SU-DHL-6 (cell line): Measurements from ENCODE around the gene P2RY13.

Source experiments
- H2AFZ ChIP-seq: fragments of 200-600 bp; sonication (generic); 2 replicates; pipeline ENCODE4 v1.6.1; 2014; ENCODE audit warnings: low read depth, mild to moderate bottlenecking, moderate library complexity, mixed read lengths, antibody characterized with exemption, low read length; ENCODE audit not compliant: severe bottlenecking
- H3F3A ChIP-seq: fragments of 200-600 bp; shearing (Covaris generic); 2 replicates; pipeline ENCODE4 v1.6.0; 2016; ENCODE audit warnings: antibody characterized with exemption, mild to moderate bottlenecking; ENCODE audit not compliant: insufficient read depth
- H3K27ac ChIP-seq: fragments of 200-600 bp; sonication (generic); 2 replicates; pipeline ENCODE4 v1.5.1; 2016; ENCODE audit warnings: low read depth, mild to moderate bottlenecking, low read length, moderate library complexity, mixed read lengths
- H3K27me3 ChIP-seq: fragments of 200-600 bp; sonication (generic), shearing (Covaris generic); 2 replicates; pipeline ENCODE4 v1.6.0; 2014; ENCODE audit warnings: mild to moderate bottlenecking, low read length
- H3K36me3 ChIP-seq: fragments of 200-600 bp; sonication (generic); 2 replicates; pipeline ENCODE4 v1.6.1; 2014; ENCODE audit warnings: mild to moderate bottlenecking, low read length, mixed read lengths
- H3K4me2 ChIP-seq: fragments of 300-600, 200-600 bp; shearing (Covaris generic), sonication (generic); 2 replicates; pipeline ENCODE4 v1.6.0; 2014; ENCODE audit warnings: low read length, low read depth, mild to moderate bottlenecking; ENCODE audit not compliant: poor library complexity, severe bottlenecking
- H3K4me3 ChIP-seq: fragments of 200-600 bp; sonication (generic); 2 replicates; pipeline ENCODE4 v1.5.1; 2014; ENCODE audit warnings: antibody characterized with exemption, low read length, mild to moderate bottlenecking, mixed read lengths; ENCODE audit not compliant: insufficient read depth, poor library complexity, severe bottlenecking
- H3K79me2 ChIP-seq: fragments of 200-600 bp; sonication (generic); 2 replicates; pipeline ENCODE4 v1.6.1; 2014; ENCODE audit warnings: mild to moderate bottlenecking, low read length, moderate library complexity; ENCODE audit not compliant: insufficient read depth
- H3K9ac ChIP-seq: fragments of 200-600 bp; sonication (generic); 2 replicates; pipeline ENCODE4 v1.7.0; 2014; ENCODE audit warnings: mild to moderate bottlenecking, low read length
- H3K9me2 ChIP-seq: fragments of 200-600 bp; sonication (generic); replicated peaks from 2 replicates; pipeline ENCODE4 v1.6.1; 2014; ENCODE audit warnings: low read length; ENCODE audit not compliant: insufficient read depth
- H3K9me3 ChIP-seq: fragments of 200-600 bp; sonication (generic); 2 replicates; pipeline ENCODE4 v1.6.1; 2014; ENCODE audit warnings: low read length, mixed read lengths; ENCODE audit not compliant: insufficient read depth
- H4K20me1 ChIP-seq: fragments of 200-600 bp; sonication (generic); 2 replicates; pipeline ENCODE4 v1.6.1; 2014; ENCODE audit warnings: low read depth, mild to moderate bottlenecking, antibody characterized with exemption, low read length, moderate library complexity, mixed read lengths
- CTCF ChIP-seq: fragments of 200-600 bp; sonication (generic); IDR thresholded peaks from one replicate; pipeline ENCODE4 v1.5.1; 2017; ENCODE audit warnings: antibody characterized with exemption, mild to moderate bottlenecking, low read length, moderate library complexity; ENCODE audit not compliant: insufficient read depth, poor library complexity, severe bottlenecking
- EZH2phosphoT487 ChIP-seq: fragments of 200-600 bp; sonication (generic), shearing (Covaris generic); conservative IDR thresholded peaks from 2 replicates; pipeline ENCODE4 v1.6.1; 2018; ENCODE audit warnings: mild to moderate bottlenecking, antibody characterized with exemption, low read length, moderate library complexity, mixed read lengths

Gene P2RY13

GRCh38 chr3:151314593-151314992 is 14.8 kb downstream of the P2RY13 start:
- Histone ChIP-seq H3K9me3 (no peaks in the 10 kb centered on the region), H3K9ac (no peak overlapping the region), H3F3A (no peaks in the 10 kb centered on the region), H3K36me3 (no peaks in the 10 kb centered on the region), H3K27me3 (no peaks in the 10 kb centered on the region), H3K27ac (no peak overlapping the region), H3K9me2 (no peaks in the 10 kb centered on the region), H2AFZ (no peak overlapping the region), H3K4me3 (no peak overlapping the region), H3K79me2 (no peaks in the 10 kb centered on the region), H4K20me1 (no peaks in the 10 kb centered on the region), H3K4me2 (no peak overlapping the region)
- TF ChIP-seq CTCF = no peak
- TF ChIP-seq EZH2phosphoT487 = no peak

- no peak overlapping the region for H2AFZ ChIP-seq
- H3K36me3 ChIP-seq = no peaks in the 10 kb centered on the region
- no peak overlapping the region for H3K27ac ChIP-seq
- no peaks in the 10 kb centered on the region for H3K9me3 ChIP-seq
- no peaks in the 10 kb centered on the region for H3K9me2 ChIP-seq
- H3K9ac ChIP-seq = no peak overlapping the region
- no peak for TF ChIP-seq CTCF
- TF ChIP-seq EZH2phosphoT487 = no peak
- no peaks in the 10 kb centered on the region for H4K20me1 ChIP-seq
- H3K4me2 ChIP-seq = no peak overlapping the region
- no peaks in the 10 kb centered on the region for H3K27me3 ChIP-seq
- H3K79me2 ChIP-seq = no peaks in the 10 kb centered on the region
- no peaks in the 10 kb centered on the region for H3F3A ChIP-seq
- H3K4me3 ChIP-seq = no peak overlapping the region
Measured at GRCh38 chr3:151314137-151314536, 15.2 kb downstream of the P2RY13 start.

GRCh38 chr3:151312972-151313371 is 16.4 kb downstream of the P2RY13 start:
- Histone ChIP-seq H3K36me3 (no peaks in the 10 kb centered on the region), H3K9me3 (no peaks in the 10 kb centered on the region), H3K9me2 (no peaks in the 10 kb centered on the region), H2AFZ (no peak overlapping the region), H3K4me3 (no peak overlapping the region), H3K27me3 (no peaks in the 10 kb centered on the region), H3K4me2 (no peak overlapping the region), H3K79me2 (no peaks in the 10 kb centered on the region), H3F3A (no peaks in the 10 kb centered on the region), H3K9ac (no peak overlapping the region), H3K27ac (no peak overlapping the region), H4K20me1 (no peaks in the 10 kb centered on the region)
- TF ChIP-seq EZH2phosphoT487 (no peak), CTCF (no peak)

GRCh38 chr3:151309566-151309965 is 19.8 kb downstream of the P2RY13 start:
- Histone ChIP-seq H3K9ac (no peak overlapping the region), H3K36me3 (no peaks in the 10 kb centered on the region), H3K9me3 (no peaks in the 10 kb centered on the region), H3K79me2 (no peaks in the 10 kb centered on the region), H3K4me2 (no peak overlapping the region), H3K9me2 (no peaks in the 10 kb centered on the region), H3K27me3 (no peaks in the 10 kb centered on the region), H2AFZ (no peak overlapping the region), H3F3A (no peaks in the 10 kb centered on the region), H3K27ac (no peak overlapping the region), H3K4me3 (no peak overlapping the region), H4K20me1 (no peaks in the 10 kb centered on the region)
- TF ChIP-seq CTCF = no peak
- TF ChIP-seq EZH2phosphoT487 = no peak
